K562 (cell line): ENCODE results near the gene NFKB2. TPM values are rescaled to one million over a fixed set of nuclear protein-coding genes. Genes with fewer than 3 reads are reported as not detected.
A peak's percentile ranks its signal among the peaks of the same experiment; 100 is the strongest.

Experiments used
- CHCHD3 ChIP-seq: fragments of 250-450 bp; sonication (Bioruptor Pico); IDR thresholded peaks from 2 replicates; pipeline ENCODE4 v2.1.2; 2022; ENCODE audit warnings: mild to moderate bottlenecking
- E2F8 ChIP-seq: fragments of 450-650 bp; IDR thresholded peaks from 2 replicates; pipeline ENCODE4 v1.7.1; 2018; ENCODE audit warnings: mild to moderate bottlenecking, low read depth; ENCODE audit not compliant: partially characterized antibody
- ETS2 ChIP-seq: IDR thresholded peaks from 2 replicates; pipeline ENCODE4 v1.6.1; 2016; ENCODE audit warnings: borderline replicate concordance, missing genetic modification characterization, mild to moderate bottlenecking, moderate library complexity, missing compliant biosample characterization; ENCODE audit not compliant: poor library complexity, severe bottlenecking
- GTF2E2 ChIP-seq: fragments of 200-800 bp; sonication (Bioruptor generic); IDR thresholded peaks from 2 replicates; pipeline ENCODE4 v1.6.1; 2016; ENCODE audit warnings: missing genetic modification characterization, missing compliant biosample characterization
- ILF3 ChIP-seq: fragments of 450-650 bp; IDR thresholded peaks from 2 replicates; pipeline ENCODE4 v1.6.1; 2018; ENCODE audit warnings: antibody characterized with exemption, mild to moderate bottlenecking, moderate library complexity, borderline replicate concordance
- IRF2 ChIP-seq: sonication (generic); formaldehyde crosslinking; IDR thresholded peaks from 2 replicates; pipeline ENCODE4 v1.8.1; 2022; ENCODE audit warnings: mild to moderate bottlenecking, missing genetic modification reagents
- MCM7 ChIP-seq, 2 experiments: fragments of 450-650 bp; IDR thresholded peaks; 2 replicates each; pipeline ENCODE4 v1.6.1; 2016 to 2018
- POLR2H ChIP-seq: IDR thresholded peaks from 2 replicates; pipeline ENCODE4 v1.6.1; 2016; ENCODE audit warnings: missing genetic modification characterization, low read depth, mild to moderate bottlenecking, control low read depth, missing compliant biosample characterization, moderate library complexity
- PRMT5 ChIP-seq: sonication (generic); formaldehyde crosslinking; IDR thresholded peaks from 2 replicates; pipeline ENCODE4 v1.5.0; 2020; ENCODE audit warnings: missing genetic modification reagents
- SMARCE1 ChIP-seq: fragments of 450-650 bp; IDR thresholded peaks from 2 replicates; pipeline ENCODE4 v1.7.1; 2016; ENCODE audit warnings: mild to moderate bottlenecking
- SPI1 ChIP-seq: IDR thresholded peaks from 2 replicates; pipeline ENCODE4 v1.6.1; 2011; ENCODE audit warnings: low read depth, low read length, control low read depth, borderline replicate concordance
- SREBF1 ChIP-seq: fragments of 150-350 bp; IDR thresholded peaks from 2 replicates; pipeline ENCODE4 v1.6.1; 2014; ENCODE audit warnings: antibody characterized with exemption, low read depth, low read length, borderline replicate concordance
- TCF7 ChIP-seq: sonication (generic); IDR thresholded peaks from 2 replicates; pipeline ENCODE4 v1.6.1; 2016; ENCODE audit warnings: antibody characterized with exemption, borderline replicate concordance
- polyA plus RNA-seq, 8 experiments: library from polyadenylated mRNA; depleted of rRNA in 4 of 8; stranded (reverse) in 5 of 8; unstranded in 3 of 8; fragments of >200 nt; fragmentation: Nextera tagmentation in 2 of 8; fragmentation: Illumina TruSeq in 1 of 8; extraction: Ambion mirVana in 2 of 8; extraction: Trizol in 1 of 8; gene quantifications; 2 replicates each; pipeline versions ENCODE4 v1.2.1 to v1.2.3, GENCODE V29; 2011 to 2014; ENCODE audit warnings: inconsistent platforms in 1 of 8, missing spikeins in 1 of 8
- total RNA-seq, 7 experiments: library from RNA; depleted of rRNA in 6 of 7; stranded (reverse); fragments of >200 nt in 6 of 7; fragmentation: Illumina TruSeq in 2 of 7; extraction: Trizol in 2 of 7; gene quantifications; 2 replicates each; pipeline versions ENCODE4 v1.2.1 to v1.2.3, GENCODE V29; 2011 to 2021; ENCODE audit warnings: low replicate concordance in 1 of 7
- TF ChIP-seq, protein P1 (sequence below): sonication (generic); formaldehyde crosslinking; IDR thresholded peaks from 2 replicates; pipeline ENCODE4 v1.5.0; 2020; ENCODE audit warnings: missing genetic modification reagents

The NFKB2 gene
- total and polyA plus RNA-seq, 9 of the 15 experiments (the other 6 are each of a cell fraction or from before 2014, with no cell fraction given): 0.07 to 20.3 (median 7.9) TPM

- TF ChIP-seq SREBF1: peak; percentile 75; the same call in 1 of the 2 replicates
- TF ChIP-seq E2F8: no peak
- TF ChIP-seq MCM7 (IDR thresholded peaks at IDR 0.05): no peak
- no peak for TF ChIP-seq CHCHD3 (CRISPR knock-in tag)
- TF ChIP-seq SPI1: 0 out of 2 replicates have a peak, but pooled peaks have one; percentile 34
- TF ChIP-seq IRF2 (CRISPR knock-in tag): no peak
- TF ChIP-seq ILF3: no peak
- TF ChIP-seq POLR2H (tag): 0 out of 2 replicates have a peak, but pooled peaks have one; percentile 9
- TF ChIP-seq, protein P1, sequence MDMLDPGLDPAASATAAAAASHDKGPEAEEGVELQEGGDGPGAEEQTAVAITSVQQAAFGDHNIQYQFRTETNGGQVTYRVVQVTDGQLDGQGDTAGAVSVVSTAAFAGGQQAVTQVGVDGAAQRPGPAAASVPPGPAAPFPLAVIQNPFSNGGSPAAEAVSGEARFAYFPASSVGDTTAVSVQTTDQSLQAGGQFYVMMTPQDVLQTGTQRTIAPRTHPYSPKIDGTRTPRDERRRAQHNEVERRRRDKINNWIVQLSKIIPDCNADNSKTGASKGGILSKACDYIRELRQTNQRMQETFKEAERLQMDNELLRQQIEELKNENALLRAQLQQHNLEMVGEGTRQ: 0 out of 2 replicates have a peak, but pooled peaks have one; percentile 24
- TF ChIP-seq TCF7: no peak
- TF ChIP-seq SMARCE1: no peak
- peak; percentile 50; the same call in 1 of the 2 replicates for TF ChIP-seq GTF2E2 (tag)
- TF ChIP-seq PRMT5: no peak
- TF ChIP-seq ETS2: no peak
These were observed 54.0 kb downstream of the NFKB2 start (continued) for GRCh38 chr10:102449321-102450123.
